GM18526 (cell line): ENCODE data around the gene FAU.
A peak's percentile ranks its signal among the peaks of the same experiment; 100 is the strongest.

Source experiments
- POLR2A ChIP-seq: IDR thresholded peaks from 3 replicates; pipeline ENCODE4 v1.6.1; 2011; ENCODE audit not compliant: insufficient read length; ENCODE audit errors: extremely low read depth

The FAU gene

GRCh38 chr11:65121865-65122696, at the start of gene FAU, which contains the start of gene MRPL49:
TSS of gene FAU (minus strand) at chr11:65122134. CDS start at chr11:65121813, 321 bp downstream.
TSS of gene MRPL49 (plus strand) at chr11:65122321. CDS start at chr11:65122347, 26 bp downstream.
- peak; percentile 90 for TF ChIP-seq POLR2A

GRCh38 chr11:65170058-65170534, 48.2 kb upstream of the FAU start, which contains the start of gene SPDYC:
TSS of gene SPDYC (plus strand) at chr11:65170233. CDS start at chr11:65171358, 1,125 bp downstream.
- TF ChIP-seq POLR2A = no peak

GRCh38 chr11:65169164-65169641, 47.3 kb upstream of the FAU start:
- no peak for TF ChIP-seq POLR2A

GRCh38 chr11:65167656-65168055, 45.7 kb upstream of the FAU start:
- TF ChIP-seq POLR2A = no peak

GRCh38 chr11:65166893-65167292, 45.0 kb upstream of the FAU start:
- TF ChIP-seq POLR2A = no peak

GRCh38 chr11:65165410-65166317, 43.7 kb upstream of the FAU start:
- no peak for TF ChIP-seq POLR2A

GRCh38 chr11:65163684-65164083, 41.8 kb upstream of the FAU start:
- no peak for TF ChIP-seq POLR2A

GRCh38 chr11:65160643-65161042, 38.7 kb upstream of the FAU start:
- no peak for TF ChIP-seq POLR2A

- no peak for TF ChIP-seq POLR2A
These were observed 37.1 kb upstream of the FAU start for GRCh38 chr11:65159012-65159411.

- no peak for TF ChIP-seq POLR2A
These were observed 35.4 kb upstream of the FAU start for GRCh38 chr11:65157336-65157735.

GRCh38 chr11:65156926-65157325, 35.0 kb upstream of the FAU start:
- TF ChIP-seq POLR2A = no peak

GRCh38 chr11:65156256-65156655, 34.3 kb upstream of the FAU start:
- no peak for TF ChIP-seq POLR2A

GRCh38 chr11:65152122-65152521, 30.2 kb upstream of the FAU start:
- TF ChIP-seq POLR2A = no peak

GRCh38 chr11:65151331-65151899, 29.5 kb upstream of the FAU start:
- no peak for TF ChIP-seq POLR2A
